WTC11 (cell line): ENCODE results near the gene CASP4. TPM values are rescaled to one million over a fixed set of nuclear protein-coding genes. Genes with fewer than 3 reads are reported as not detected.

Source experiments
- ATAC-seq: fragments of 200-7000 bp; cut with Tn5 transposase; 2 replicates; pipeline ENCODE4 v1.10.0; 2021; ENCODE audit warnings: mild to moderate bottlenecking, moderate library complexity
- CTCF ChIA-PET: fragments of 300-600 bp; sonication (Branson Sonifier 250); formaldehyde crosslinking; loops from one replicate; lab custom pipeline; 2021; ENCODE audit warnings: antibody characterized with exemption; lab: Charles Lee
- POLR2A ChIA-PET: fragments of 350-600 bp; sonication (Branson Sonifier 250); formaldehyde crosslinking; loops from one replicate; lab custom pipeline; 2021; ENCODE audit warnings: antibody characterized with exemption; lab: Charles Lee
- DNase-seq: peaks from one replicate; pipeline ENCODE4 v3.0.0; 2021; ENCODE audit warnings: low spot score
- H3K27ac Mint-ChIP-seq: 2 replicates; pipeline ENCODE4 v1.8.0; 2021; ENCODE audit warnings: mixed read lengths
- H3K27me3 Mint-ChIP-seq: 2 replicates; pipeline ENCODE4 v1.8.0; 2021; ENCODE audit warnings: low read depth, mild to moderate bottlenecking, moderate library complexity, mixed read lengths
- H3K36me3 Mint-ChIP-seq: 2 replicates; pipeline ENCODE4 v1.8.0; 2021; ENCODE audit warnings: mixed read lengths
- H3K4me1 Mint-ChIP-seq: 2 replicates; pipeline ENCODE4 v1.8.0; 2022; ENCODE audit warnings: mixed read lengths
- H3K4me3 Mint-ChIP-seq: 2 replicates; pipeline ENCODE4 v1.8.0; 2021; ENCODE audit warnings: mild to moderate bottlenecking, moderate library complexity, mixed read lengths
- H3K9me3 Mint-ChIP-seq: 2 replicates; pipeline ENCODE4 v1.8.0; 2021; ENCODE audit warnings: mixed read lengths
- CREM ChIP-seq: sonication (generic); formaldehyde crosslinking; IDR thresholded peaks from 2 replicates; pipeline ENCODE4 v1.8.1; 2022; ENCODE audit warnings: mild to moderate bottlenecking, missing genetic modification reagents, moderate library complexity
- EMX1 ChIP-seq: fragments of 250-450 bp; sonication (Bioruptor Pico); IDR thresholded peaks from 2 replicates; pipeline ENCODE4 v1.8.0; 2021; ENCODE audit warnings: mild to moderate bottlenecking
- NFE2L1 ChIP-seq: sonication (generic); formaldehyde crosslinking; IDR thresholded peaks from 2 replicates; pipeline ENCODE4 v1.8.1; 2023; ENCODE audit warnings: missing genetic modification reagents
- NR1H2 ChIP-seq: sonication (generic); formaldehyde crosslinking; IDR thresholded peaks from 2 replicates; pipeline ENCODE4 v1.9.0; 2021; ENCODE audit warnings: mild to moderate bottlenecking, moderate library complexity, missing genetic modification reagents
- NR3C1 ChIP-seq: sonication (generic); formaldehyde crosslinking; conservative IDR thresholded peaks from 2 replicates; pipeline ENCODE4 v1.8.1; 2023; ENCODE audit warnings: low read depth, mild to moderate bottlenecking, missing genetic modification reagents
- ZBTB21 ChIP-seq: sonication (generic); formaldehyde crosslinking; IDR thresholded peaks from 2 replicates; pipeline ENCODE4 v1.8.1; 2023; ENCODE audit warnings: mild to moderate bottlenecking, missing genetic modification reagents, borderline replicate concordance
- ZNF219 ChIP-seq: sonication (generic); formaldehyde crosslinking; IDR thresholded peaks from 2 replicates; pipeline ENCODE4 v1.8.0; 2023; ENCODE audit warnings: missing genetic modification reagents, mild to moderate bottlenecking, borderline replicate concordance
- ZNF396 ChIP-seq: fragments of 250-450 bp; sonication (Bioruptor Pico); IDR thresholded peaks from 2 replicates; pipeline ENCODE4 v1.8.0; 2021; ENCODE audit warnings: mild to moderate bottlenecking, moderate library complexity, borderline replicate concordance
- total RNA-seq: library from RNA; stranded (reverse); gene quantifications from 3 replicates; pipeline ENCODE4 v1.2.3, GENCODE V29; 2021
- TF ChIP-seq, protein P1 (sequence below): sonication (generic); formaldehyde crosslinking; IDR thresholded peaks from 2 replicates; pipeline ENCODE4 v1.8.1; 2022; ENCODE audit warnings: low read depth, missing genetic modification reagents, borderline replicate concordance
- TF ChIP-seq, protein P2 (sequence below): sonication (generic); formaldehyde crosslinking; IDR thresholded peaks from 2 replicates; pipeline ENCODE4 v1.8.1; 2022; ENCODE audit warnings: missing genetic modification reagents, borderline replicate concordance
- TF ChIP-seq, protein P3 (sequence below): sonication (generic); formaldehyde crosslinking; IDR thresholded peaks from 2 replicates; pipeline ENCODE4 v1.8.0; 2023; ENCODE audit warnings: missing genetic modification reagents, mild to moderate bottlenecking, borderline replicate concordance
- TF ChIP-seq, protein P4 (sequence below): sonication (generic); formaldehyde crosslinking; IDR thresholded peaks from 2 replicates; pipeline ENCODE4 v1.8.0; 2022; ENCODE audit warnings: mild to moderate bottlenecking, missing genetic modification reagents
- TF ChIP-seq, protein P5 (sequence below): sonication (generic); formaldehyde crosslinking; IDR thresholded peaks from 2 replicates; pipeline ENCODE4 v1.8.0; 2022; ENCODE audit warnings: mild to moderate bottlenecking, missing genetic modification reagents
- TF ChIP-seq, protein P6 (sequence below): sonication (generic); formaldehyde crosslinking; IDR thresholded peaks from 2 replicates; pipeline ENCODE4 v1.8.1; 2022; ENCODE audit warnings: mild to moderate bottlenecking, missing genetic modification reagents, moderate library complexity, borderline replicate concordance
- TF ChIP-seq, protein P7 (sequence below): sonication (generic); formaldehyde crosslinking; IDR thresholded peaks from 2 replicates; pipeline ENCODE4 v1.8.0; 2022; ENCODE audit warnings: mild to moderate bottlenecking, missing genetic modification reagents
- TF ChIP-seq, protein P8 (sequence below): sonication (generic); formaldehyde crosslinking; IDR thresholded peaks from 2 replicates; pipeline ENCODE4 v1.8.1; 2023; ENCODE audit warnings: mild to moderate bottlenecking, missing genetic modification reagents, moderate library complexity
- TF ChIP-seq, protein P9 (sequence below): sonication (generic); formaldehyde crosslinking; IDR thresholded peaks from 2 replicates; pipeline ENCODE4 v1.8.0; 2022; ENCODE audit warnings: missing genetic modification reagents

CASP4 gene
- total RNA-seq, 1 experiment from 2014 or later, result 0.44 TPM

DNA sequence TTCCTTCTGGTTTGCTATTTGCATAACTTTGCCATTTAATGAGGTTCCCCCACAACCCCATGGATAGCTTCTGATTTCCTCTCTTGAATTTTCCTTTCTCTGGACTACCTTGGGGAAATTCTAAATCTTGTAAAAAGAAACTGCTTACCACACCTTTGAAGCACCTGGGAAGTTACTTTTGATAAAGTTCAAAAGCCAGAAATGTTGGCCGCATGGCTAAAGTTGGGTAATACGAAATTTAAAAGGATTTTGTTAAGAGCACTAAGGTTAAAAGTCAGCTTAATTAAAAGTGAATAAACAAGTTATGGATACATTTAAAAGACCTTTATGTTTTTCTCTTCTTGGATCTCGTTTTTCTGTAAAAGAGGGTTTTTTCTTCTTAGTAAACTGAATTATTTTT, 5.5 kb downstream of the CASP4 start (continued):
- TF ChIP-seq, protein P1, sequence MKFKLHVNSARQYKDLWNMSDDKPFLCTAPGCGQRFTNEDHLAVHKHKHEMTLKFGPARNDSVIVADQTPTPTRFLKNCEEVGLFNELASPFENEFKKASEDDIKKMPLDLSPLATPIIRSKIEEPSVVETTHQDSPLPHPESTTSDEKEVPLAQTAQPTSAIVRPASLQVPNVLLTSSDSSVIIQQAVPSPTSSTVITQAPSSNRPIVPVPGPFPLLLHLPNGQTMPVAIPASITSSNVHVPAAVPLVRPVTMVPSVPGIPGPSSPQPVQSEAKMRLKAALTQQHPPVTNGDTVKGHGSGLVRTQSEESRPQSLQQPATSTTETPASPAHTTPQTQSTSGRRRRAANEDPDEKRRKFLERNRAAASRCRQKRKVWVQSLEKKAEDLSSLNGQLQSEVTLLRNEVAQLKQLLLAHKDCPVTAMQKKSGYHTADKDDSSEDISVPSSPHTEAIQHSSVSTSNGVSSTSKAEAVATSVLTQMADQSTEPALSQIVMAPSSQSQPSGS (CRISPR knock-in tag), result no peak
- TF ChIP-seq CREM (no peak), ZNF396 (CRISPR knock-in tag) (no peak), EMX1 (CRISPR knock-in tag) (no peak), ZNF219 (CRISPR knock-in tag) (no peak)
- TF ChIP-seq, protein P2, sequence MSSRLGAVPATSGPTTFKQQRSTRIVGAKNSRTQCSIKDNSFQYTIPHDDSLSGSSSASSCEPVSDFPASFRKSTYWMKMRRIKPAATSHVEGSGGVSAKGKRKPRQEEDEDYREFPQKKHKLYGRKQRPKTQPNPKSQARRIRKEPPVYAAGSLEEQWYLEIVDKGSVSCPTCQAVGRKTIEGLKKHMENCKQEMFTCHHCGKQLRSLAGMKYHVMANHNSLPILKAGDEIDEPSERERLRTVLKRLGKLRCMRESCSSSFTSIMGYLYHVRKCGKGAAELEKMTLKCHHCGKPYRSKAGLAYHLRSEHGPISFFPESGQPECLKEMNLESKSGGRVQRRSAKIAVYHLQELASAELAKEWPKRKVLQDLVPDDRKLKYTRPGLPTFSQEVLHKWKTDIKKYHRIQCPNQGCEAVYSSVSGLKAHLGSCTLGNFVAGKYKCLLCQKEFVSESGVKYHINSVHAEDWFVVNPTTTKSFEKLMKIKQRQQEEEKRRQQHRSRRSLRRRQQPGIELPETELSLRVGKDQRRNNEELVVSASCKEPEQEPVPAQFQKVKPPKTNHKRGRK (CRISPR knock-in tag), result no peak

DNA sequence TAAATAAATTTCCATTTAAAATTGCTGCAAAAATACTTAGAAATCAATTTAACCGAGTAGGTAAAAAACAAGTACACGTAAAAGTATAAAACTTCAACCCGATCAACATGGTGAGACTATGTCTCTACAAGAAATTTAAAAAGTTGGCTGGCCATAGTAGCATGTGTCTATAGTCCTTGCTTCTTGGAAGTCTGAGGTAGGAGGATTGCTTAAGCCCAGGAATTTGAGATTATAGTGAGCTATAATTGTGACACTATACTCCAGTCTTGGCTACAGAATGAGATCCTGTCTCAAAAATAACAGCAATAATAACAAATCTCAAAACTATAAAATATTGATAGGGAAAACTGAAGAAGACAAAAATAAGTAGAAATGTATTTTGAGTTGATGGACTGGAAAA, 11.1 kb downstream of the CASP4 start:
- ChIA-PET CTCF (no interaction called here), POLR2A (no interaction called here)
- no peak for ATAC-seq
- DNase-seq, result no peak
- Mint-ChIP-seq H3K27ac (no peak overlapping the region), H3K27me3 (no peaks in the 10 kb centered on the region), H3K4me3 (no peak overlapping the region), H3K9me3 (peaks cover 19% of the 10 kb centered on the region), H3K4me1 (no peaks in the 10 kb centered on the region), H3K36me3 (peaks cover 9% of the 10 kb centered on the region; the same call in 1 of the 2 replicates)
- TF ChIP-seq, protein P3, sequence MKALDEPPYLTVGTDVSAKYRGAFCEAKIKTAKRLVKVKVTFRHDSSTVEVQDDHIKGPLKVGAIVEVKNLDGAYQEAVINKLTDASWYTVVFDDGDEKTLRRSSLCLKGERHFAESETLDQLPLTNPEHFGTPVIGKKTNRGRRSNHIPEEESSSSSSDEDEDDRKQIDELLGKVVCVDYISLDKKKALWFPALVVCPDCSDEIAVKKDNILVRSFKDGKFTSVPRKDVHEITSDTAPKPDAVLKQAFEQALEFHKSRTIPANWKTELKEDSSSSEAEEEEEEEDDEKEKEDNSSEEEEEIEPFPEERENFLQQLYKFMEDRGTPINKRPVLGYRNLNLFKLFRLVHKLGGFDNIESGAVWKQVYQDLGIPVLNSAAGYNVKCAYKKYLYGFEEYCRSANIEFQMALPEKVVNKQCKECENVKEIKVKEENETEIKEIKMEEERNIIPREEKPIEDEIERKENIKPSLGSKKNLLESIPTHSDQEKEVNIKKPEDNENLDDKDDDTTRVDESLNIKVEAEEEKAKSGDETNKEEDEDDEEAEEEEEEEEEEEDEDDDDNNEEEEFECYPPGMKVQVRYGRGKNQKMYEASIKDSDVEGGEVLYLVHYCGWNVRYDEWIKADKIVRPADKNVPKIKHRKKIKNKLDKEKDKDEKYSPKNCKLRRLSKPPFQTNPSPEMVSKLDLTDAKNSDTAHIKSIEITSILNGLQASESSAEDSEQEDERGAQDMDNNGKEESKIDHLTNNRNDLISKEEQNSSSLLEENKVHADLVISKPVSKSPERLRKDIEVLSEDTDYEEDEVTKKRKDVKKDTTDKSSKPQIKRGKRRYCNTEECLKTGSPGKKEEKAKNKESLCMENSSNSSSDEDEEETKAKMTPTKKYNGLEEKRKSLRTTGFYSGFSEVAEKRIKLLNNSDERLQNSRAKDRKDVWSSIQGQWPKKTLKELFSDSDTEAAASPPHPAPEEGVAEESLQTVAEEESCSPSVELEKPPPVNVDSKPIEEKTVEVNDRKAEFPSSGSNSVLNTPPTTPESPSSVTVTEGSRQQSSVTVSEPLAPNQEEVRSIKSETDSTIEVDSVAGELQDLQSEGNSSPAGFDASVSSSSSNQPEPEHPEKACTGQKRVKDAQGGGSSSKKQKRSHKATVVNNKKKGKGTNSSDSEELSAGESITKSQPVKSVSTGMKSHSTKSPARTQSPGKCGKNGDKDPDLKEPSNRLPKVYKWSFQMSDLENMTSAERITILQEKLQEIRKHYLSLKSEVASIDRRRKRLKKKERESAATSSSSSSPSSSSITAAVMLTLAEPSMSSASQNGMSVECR (CRISPR knock-in tag), result no peak
- TF ChIP-seq NR1H2, result no peak
- TF ChIP-seq, protein P4, sequence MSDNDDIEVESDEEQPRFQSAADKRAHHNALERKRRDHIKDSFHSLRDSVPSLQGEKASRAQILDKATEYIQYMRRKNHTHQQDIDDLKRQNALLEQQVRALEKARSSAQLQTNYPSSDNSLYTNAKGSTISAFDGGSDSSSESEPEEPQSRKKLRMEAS, result no peak
- no peak for TF ChIP-seq ZBTB21 (CRISPR knock-in tag)
- TF ChIP-seq, protein P1 (CRISPR knock-in tag), result no peak
- TF ChIP-seq ZNF219 (CRISPR knock-in tag), result no peak
- TF ChIP-seq, protein P5, sequence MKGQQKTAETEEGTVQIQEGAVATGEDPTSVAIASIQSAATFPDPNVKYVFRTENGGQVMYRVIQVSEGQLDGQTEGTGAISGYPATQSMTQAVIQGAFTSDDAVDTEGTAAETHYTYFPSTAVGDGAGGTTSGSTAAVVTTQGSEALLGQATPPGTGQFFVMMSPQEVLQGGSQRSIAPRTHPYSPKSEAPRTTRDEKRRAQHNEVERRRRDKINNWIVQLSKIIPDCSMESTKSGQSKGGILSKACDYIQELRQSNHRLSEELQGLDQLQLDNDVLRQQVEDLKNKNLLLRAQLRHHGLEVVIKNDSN (CRISPR knock-in tag), result no peak
- no peak for TF ChIP-seq NFE2L1 (CRISPR knock-in tag)
- TF ChIP-seq, protein P6, sequence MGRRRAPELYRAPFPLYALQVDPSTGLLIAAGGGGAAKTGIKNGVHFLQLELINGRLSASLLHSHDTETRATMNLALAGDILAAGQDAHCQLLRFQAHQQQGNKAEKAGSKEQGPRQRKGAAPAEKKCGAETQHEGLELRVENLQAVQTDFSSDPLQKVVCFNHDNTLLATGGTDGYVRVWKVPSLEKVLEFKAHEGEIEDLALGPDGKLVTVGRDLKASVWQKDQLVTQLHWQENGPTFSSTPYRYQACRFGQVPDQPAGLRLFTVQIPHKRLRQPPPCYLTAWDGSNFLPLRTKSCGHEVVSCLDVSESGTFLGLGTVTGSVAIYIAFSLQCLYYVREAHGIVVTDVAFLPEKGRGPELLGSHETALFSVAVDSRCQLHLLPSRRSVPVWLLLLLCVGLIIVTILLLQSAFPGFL (CRISPR knock-in tag), result no peak
- TF ChIP-seq, protein P7, sequence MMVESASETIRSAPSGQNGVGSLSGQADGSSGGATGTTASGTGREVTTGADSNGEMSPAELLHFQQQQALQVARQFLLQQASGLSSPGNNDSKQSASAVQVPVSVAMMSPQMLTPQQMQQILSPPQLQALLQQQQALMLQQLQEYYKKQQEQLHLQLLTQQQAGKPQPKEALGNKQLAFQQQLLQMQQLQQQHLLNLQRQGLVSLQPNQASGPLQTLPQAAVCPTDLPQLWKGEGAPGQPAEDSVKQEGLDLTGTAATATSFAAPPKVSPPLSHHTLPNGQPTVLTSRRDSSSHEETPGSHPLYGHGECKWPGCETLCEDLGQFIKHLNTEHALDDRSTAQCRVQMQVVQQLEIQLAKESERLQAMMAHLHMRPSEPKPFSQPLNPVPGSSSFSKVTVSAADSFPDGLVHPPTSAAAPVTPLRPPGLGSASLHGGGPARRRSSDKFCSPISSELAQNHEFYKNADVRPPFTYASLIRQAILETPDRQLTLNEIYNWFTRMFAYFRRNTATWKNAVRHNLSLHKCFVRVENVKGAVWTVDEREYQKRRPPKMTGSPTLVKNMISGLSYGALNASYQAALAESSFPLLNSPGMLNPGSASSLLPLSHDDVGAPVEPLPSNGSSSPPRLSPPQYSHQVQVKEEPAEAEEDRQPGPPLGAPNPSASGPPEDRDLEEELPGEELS, result no peak
- TF ChIP-seq, protein P8, sequence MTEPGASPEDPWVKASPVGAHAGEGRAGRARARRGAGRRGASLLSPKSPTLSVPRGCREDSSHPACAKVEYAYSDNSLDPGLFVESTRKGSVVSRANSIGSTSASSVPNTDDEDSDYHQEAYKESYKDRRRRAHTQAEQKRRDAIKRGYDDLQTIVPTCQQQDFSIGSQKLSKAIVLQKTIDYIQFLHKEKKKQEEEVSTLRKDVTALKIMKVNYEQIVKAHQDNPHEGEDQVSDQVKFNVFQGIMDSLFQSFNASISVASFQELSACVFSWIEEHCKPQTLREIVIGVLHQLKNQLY (CRISPR knock-in tag), result no peak
- TF ChIP-seq, protein P9, sequence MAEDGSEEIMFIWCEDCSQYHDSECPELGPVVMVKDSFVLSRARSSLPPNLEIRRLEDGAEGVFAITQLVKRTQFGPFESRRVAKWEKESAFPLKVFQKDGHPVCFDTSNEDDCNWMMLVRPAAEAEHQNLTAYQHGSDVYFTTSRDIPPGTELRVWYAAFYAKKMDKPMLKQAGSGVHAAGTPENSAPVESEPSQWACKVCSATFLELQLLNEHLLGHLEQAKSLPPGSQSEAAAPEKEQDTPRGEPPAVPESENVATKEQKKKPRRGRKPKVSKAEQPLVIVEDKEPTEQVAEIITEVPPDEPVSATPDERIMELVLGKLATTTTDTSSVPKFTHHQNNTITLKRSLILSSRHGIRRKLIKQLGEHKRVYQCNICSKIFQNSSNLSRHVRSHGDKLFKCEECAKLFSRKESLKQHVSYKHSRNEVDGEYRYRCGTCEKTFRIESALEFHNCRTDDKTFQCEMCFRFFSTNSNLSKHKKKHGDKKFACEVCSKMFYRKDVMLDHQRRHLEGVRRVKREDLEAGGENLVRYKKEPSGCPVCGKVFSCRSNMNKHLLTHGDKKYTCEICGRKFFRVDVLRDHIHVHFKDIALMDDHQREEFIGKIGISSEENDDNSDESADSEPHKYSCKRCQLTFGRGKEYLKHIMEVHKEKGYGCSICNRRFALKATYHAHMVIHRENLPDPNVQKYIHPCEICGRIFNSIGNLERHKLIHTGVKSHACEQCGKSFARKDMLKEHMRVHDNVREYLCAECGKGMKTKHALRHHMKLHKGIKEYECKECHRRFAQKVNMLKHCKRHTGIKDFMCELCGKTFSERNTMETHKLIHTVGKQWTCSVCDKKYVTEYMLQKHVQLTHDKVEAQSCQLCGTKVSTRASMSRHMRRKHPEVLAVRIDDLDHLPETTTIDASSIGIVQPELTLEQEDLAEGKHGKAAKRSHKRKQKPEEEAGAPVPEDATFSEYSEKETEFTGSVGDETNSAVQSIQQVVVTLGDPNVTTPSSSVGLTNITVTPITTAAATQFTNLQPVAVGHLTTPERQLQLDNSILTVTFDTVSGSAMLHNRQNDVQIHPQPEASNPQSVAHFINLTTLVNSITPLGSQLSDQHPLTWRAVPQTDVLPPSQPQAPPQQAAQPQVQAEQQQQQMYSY (CRISPR knock-in tag), result no peak
- TF ChIP-seq NR3C1, result no peak
